ENCODE measurements around the gene NOTO. TPM values are rescaled to one million over a fixed set of nuclear protein-coding genes. Genes with fewer than 3 reads are reported as not detected.

NOTO gene
- total RNA-seq, 1 donor from 2014 or later: not detected

GRCh38 chr2:73255907-73256617 is 53.7 kb downstream of the NOTO start:
- DNase-seq (ENCODE audit: low spot score): peak; percentile 55

GRCh38 chr2:73256618-73256922 is 54.2 kb downstream of the NOTO start:
- no peak for DNase-seq (ENCODE audit: low spot score)

GRCh38 chr2:73257021-73257420 is 54.6 kb downstream of the NOTO start:
- peak; percentile 57 for DNase-seq (ENCODE audit: low spot score)

- peak; percentile 88 for DNase-seq (ENCODE audit: low spot score)
These were observed 55.2 kb downstream of the NOTO start for GRCh38 chr2:73257425-73258125.

GRCh38 chr2:73258186-73258912 is 56.0 kb downstream of the NOTO start:
- peak; percentile 51 for DNase-seq (ENCODE audit: low spot score)

GRCh38 chr2:73258913-73259215 is 56.5 kb downstream of the NOTO start:
- peak; percentile 81 for DNase-seq (ENCODE audit: low spot score)

GRCh38 chr2:73259276-73259675 is 56.9 kb downstream of the NOTO start:
- peak; percentile 75 for DNase-seq (ENCODE audit: low spot score)

- peak; percentile 65 for DNase-seq (ENCODE audit: low spot score)
These were observed 57.4 kb downstream of the NOTO start for GRCh38 chr2:73259704-73260337.

- peak; percentile 73 for DNase-seq (ENCODE audit: low spot score)
These were observed 58.1 kb downstream of the NOTO start for GRCh38 chr2:73260338-73260984.

Other genes with a start within 250 kb of the NOTO start
- gene SFXN5, start 130.9 kb upstream of the NOTO start, total RNA-seq: 11.7 TPM
- 28.1 TPM for gene RAB11FIP5, start 89.6 kb upstream of the NOTO start, total RNA-seq
- 25.1 TPM for gene SMYD5, start 11.7 kb downstream of the NOTO start, total RNA-seq
- 31.1 TPM for gene PRADC1, start 30.7 kb downstream of the NOTO start, total RNA-seq
- 190 TPM for gene CCT7, start 31.7 kb downstream of the NOTO start, total RNA-seq
- 1.7 TPM for gene FBXO41, start 81.9 kb downstream of the NOTO start, total RNA-seq
- gene EGR4, start 91.0 kb downstream of the NOTO start, total RNA-seq: not detected
- gene ALMS1, start 183.3 kb downstream of the NOTO start, total RNA-seq: 12.2 TPM